ENCODE measurements around the gene ARL15. TPM values are rescaled to one million over a fixed set of nuclear protein-coding genes. Genes with fewer than 3 reads are reported as not detected.

The ARL15 gene
- total RNA-seq, 1 experiment from 2014 or later: 0.50 TPM

DNA sequence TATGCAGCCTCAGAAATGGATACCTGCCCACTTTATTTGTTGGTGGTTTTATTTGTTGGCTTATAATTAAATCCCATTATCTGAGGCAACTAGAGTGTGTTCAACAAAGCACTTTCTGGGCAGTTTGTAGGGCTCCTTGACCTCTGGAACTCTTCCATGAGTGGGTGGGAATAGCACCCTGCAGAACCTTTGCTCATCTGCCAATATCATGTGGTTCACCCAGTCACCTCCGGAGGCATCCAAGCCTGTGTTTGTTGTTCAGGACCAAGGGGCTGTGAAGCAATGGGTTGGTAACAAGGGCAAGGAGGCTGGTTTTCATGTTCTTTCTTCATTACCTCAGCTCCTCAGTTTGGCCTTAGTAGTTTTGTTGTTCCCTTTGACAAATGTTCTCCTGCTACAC lies 436.0 kb downstream of the ARL15 start:
- Histone ChIP-seq H3K27me3 (ENCODE audit: insufficient read depth, low read depth) (no peaks in the 10 kb centered on the region), H3F3A (ENCODE audit: insufficient read depth, low read depth) (no peaks in the 10 kb centered on the region), H3K36me3 (ENCODE audit: low read depth) (no peaks in the 10 kb centered on the region), H3K4me2 (no peak overlapping the region), H3K79me2 (ENCODE audit: low read depth) (no peaks in the 10 kb centered on the region), H2AFZ (no peak overlapping the region), H3K4me1 (replicated peaks; ENCODE audit: insufficient read depth) (no peaks in the 10 kb centered on the region), H3K27ac (no peak overlapping the region), H3K4me3 (no peak overlapping the region), H4K20me1 (ENCODE audit: insufficient read depth) (no peaks in the 10 kb centered on the region), H3K9me2 (ENCODE audit: insufficient read depth) (no peaks in the 10 kb centered on the region), H3K9me3 (ENCODE audit: insufficient read depth, low read depth) (no peaks in the 10 kb centered on the region)
- CTCF ChIA-PET: no interaction called here
- intact Hi-C loops (cut with micrococcal nuclease; ENCODE audit: unreplicated experiment): loop anchor here (5.0 kb wide), 1 partner anchor 612 kb away; no protein-coding TSS in a partner anchor
- no peak for DNase-seq
- POLR2A ChIA-PET (ENCODE audit: unreplicated experiment): interaction anchor here (0.9 kb wide), 1 partner anchor 381 kb away, joined by 8 read pairs; no protein-coding TSS in a partner anchor
- no TSS peak for BruUV-seq (replicated peaks)
- TF ChIP-seq, protein P1, sequence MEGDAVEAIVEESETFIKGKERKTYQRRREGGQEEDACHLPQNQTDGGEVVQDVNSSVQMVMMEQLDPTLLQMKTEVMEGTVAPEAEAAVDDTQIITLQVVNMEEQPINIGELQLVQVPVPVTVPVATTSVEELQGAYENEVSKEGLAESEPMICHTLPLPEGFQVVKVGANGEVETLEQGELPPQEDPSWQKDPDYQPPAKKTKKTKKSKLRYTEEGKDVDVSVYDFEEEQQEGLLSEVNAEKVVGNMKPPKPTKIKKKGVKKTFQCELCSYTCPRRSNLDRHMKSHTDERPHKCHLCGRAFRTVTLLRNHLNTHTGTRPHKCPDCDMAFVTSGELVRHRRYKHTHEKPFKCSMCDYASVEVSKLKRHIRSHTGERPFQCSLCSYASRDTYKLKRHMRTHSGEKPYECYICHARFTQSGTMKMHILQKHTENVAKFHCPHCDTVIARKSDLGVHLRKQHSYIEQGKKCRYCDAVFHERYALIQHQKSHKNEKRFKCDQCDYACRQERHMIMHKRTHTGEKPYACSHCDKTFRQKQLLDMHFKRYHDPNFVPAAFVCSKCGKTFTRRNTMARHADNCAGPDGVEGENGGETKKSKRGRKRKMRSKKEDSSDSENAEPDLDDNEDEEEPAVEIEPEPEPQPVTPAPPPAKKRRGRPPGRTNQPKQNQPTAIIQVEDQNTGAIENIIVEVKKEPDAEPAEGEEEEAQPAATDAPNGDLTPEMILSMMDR (conservative IDR thresholded peaks at IDR 0.05): no peak
- no peak for TF ChIP-seq EZH2 (IDR thresholded peaks at IDR 0.05; ENCODE audit: low read depth)

DNA sequence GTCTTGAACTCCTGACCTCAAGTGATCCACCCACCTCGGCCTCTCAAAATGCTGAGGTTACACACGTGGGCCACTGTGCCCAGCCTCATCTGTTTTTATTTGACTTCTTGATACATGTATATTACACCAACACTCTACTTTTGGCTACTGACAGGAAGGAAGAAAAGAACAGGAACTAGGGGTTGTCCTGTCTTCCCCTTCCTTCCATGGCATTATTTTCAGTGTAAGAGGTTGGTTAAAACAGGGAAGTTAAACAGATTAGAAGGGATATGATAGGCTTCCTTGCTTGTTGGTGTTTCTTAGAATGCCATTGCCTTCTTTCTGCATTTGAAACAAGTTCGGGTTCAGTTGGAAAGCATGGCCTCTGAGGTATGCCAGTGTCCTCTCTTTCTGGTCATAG lies 437.1 kb downstream of the ARL15 start:
- POLR2A ChIA-PET (ENCODE audit: unreplicated experiment): no interaction called here
- Histone ChIP-seq H3K9me3 (ENCODE audit: insufficient read depth, low read depth) (no peaks in the 10 kb centered on the region), H3K4me1 (replicated peaks; ENCODE audit: insufficient read depth) (no peaks in the 10 kb centered on the region), H3K27ac (no peak overlapping the region), H3F3A (ENCODE audit: insufficient read depth, low read depth) (no peaks in the 10 kb centered on the region), H3K9me2 (ENCODE audit: insufficient read depth) (no peaks in the 10 kb centered on the region), H4K20me1 (ENCODE audit: insufficient read depth) (no peaks in the 10 kb centered on the region), H3K27me3 (ENCODE audit: insufficient read depth, low read depth) (no peaks in the 10 kb centered on the region), H3K79me2 (ENCODE audit: low read depth) (no peaks in the 10 kb centered on the region), H3K4me3 (no peak overlapping the region), H3K4me2 (no peak overlapping the region), H2AFZ (no peak overlapping the region), H3K36me3 (ENCODE audit: low read depth) (no peaks in the 10 kb centered on the region)
- intact Hi-C loops (cut with micrococcal nuclease; ENCODE audit: unreplicated experiment): loop anchor here (5.0 kb wide), 1 partner anchor 611 kb away; no protein-coding TSS in a partner anchor
- CTCF ChIA-PET: no interaction called here
- no peak for DNase-seq
- no TSS peak for BruUV-seq (replicated peaks)
- TF ChIP-seq, protein P1 (conservative IDR thresholded peaks at IDR 0.05): no peak
- no peak for TF ChIP-seq EZH2 (IDR thresholded peaks at IDR 0.05; ENCODE audit: low read depth)

DNA sequence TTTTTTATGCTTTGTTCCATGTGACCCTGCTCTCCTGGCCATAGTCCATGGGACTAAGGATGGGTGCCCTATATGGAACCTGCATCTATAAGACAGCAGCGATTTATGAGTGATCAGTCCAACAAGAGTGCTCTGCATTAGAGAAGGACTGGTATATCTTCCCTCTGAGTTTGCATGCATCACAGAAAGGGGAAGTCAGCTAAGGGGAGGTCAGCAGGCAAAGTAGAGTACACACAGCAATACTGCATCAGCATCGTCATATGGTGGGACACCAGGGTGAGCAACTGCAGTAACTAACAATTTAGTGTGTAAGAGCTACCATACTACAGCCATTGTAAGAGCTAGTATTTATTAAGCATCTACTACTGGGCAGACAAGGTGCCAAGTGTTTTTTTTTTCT lies 438.6 kb downstream of the ARL15 start:
- TF ChIP-seq EZH2 (IDR thresholded peaks at IDR 0.05; ENCODE audit: low read depth): no peak
- TF ChIP-seq, protein P1 (conservative IDR thresholded peaks at IDR 0.05): no peak
- Histone ChIP-seq H3K9me3 (ENCODE audit: insufficient read depth, low read depth) (no peaks in the 10 kb centered on the region), H3F3A (ENCODE audit: insufficient read depth, low read depth) (no peaks in the 10 kb centered on the region), H3K79me2 (ENCODE audit: low read depth) (no peaks in the 10 kb centered on the region), H3K36me3 (ENCODE audit: low read depth) (no peaks in the 10 kb centered on the region), H3K4me1 (replicated peaks; ENCODE audit: insufficient read depth) (no peaks in the 10 kb centered on the region), H2AFZ (no peak overlapping the region), H3K4me2 (no peak overlapping the region), H3K4me3 (no peak overlapping the region), H3K27me3 (ENCODE audit: insufficient read depth, low read depth) (no peaks in the 10 kb centered on the region), H3K27ac (no peak overlapping the region), H4K20me1 (ENCODE audit: insufficient read depth) (no peaks in the 10 kb centered on the region), H3K9me2 (ENCODE audit: insufficient read depth) (no peaks in the 10 kb centered on the region)
- ChIA-PET POLR2A (ENCODE audit: unreplicated experiment) (no interaction called here), CTCF (no interaction called here)
- no peak for DNase-seq
- BruUV-seq (replicated peaks): no TSS peak
- intact Hi-C loops (cut with micrococcal nuclease; ENCODE audit: unreplicated experiment): loop anchor here (5.0 kb wide), 1 partner anchor 609 kb away; no protein-coding TSS in a partner anchor
